Natural killer cell (primary cell): ENCODE data around the gene E4F1. TPM values are rescaled to one million over a fixed set of nuclear protein-coding genes. Genes with fewer than 3 reads are reported as not detected.

Source experiments
- ATAC-seq, 3 donors: fragments of 150-1000 bp in 2 of 3; fragments of 200-7000 bp in 1 of 3; cut with Tn5 transposase; 1 replicate in 1 of 3; 2 replicates in 2 of 3; pipeline ENCODE4 v1.10.0; 2021; ENCODE audit warnings: mild to moderate bottlenecking in 2 of 3, moderate library complexity in 2 of 3
- DNase-seq, 2 donors: peaks; one replicate each; pipeline versions ENCODE4 v3.0.0 to v3.0.0-alpha.2; 2013 to 2021; ENCODE audit warnings: mixed read lengths in 1 of 2
- H3K27ac ChIP-seq: one replicate; pipeline ENCODE4 v1.5.1; 2013; ENCODE audit warnings: mild to moderate bottlenecking, low read length
- H3K27me3 ChIP-seq: one replicate; pipeline ENCODE4 v1.6.1; 2013; ENCODE audit warnings: low read length; ENCODE audit not compliant: control insufficient read depth, insufficient read depth
- H3K36me3 ChIP-seq: one replicate; pipeline ENCODE4 v1.6.1; 2013; ENCODE audit warnings: low read length; ENCODE audit not compliant: control insufficient read depth, insufficient read depth
- H3K4me1 ChIP-seq: one replicate; pipeline ENCODE4 v1.6.1; 2013; ENCODE audit warnings: low read length; ENCODE audit not compliant: control insufficient read depth, insufficient read depth
- H3K4me3 ChIP-seq: one replicate; pipeline ENCODE4 v1.5.1; 2013; ENCODE audit warnings: low read length
- H3K9me3 ChIP-seq: one replicate; pipeline ENCODE4 v1.6.1; 2013; ENCODE audit warnings: low read length; ENCODE audit not compliant: control insufficient read depth, insufficient read depth
- H3K27ac Mint-ChIP-seq, 2 donors: one replicate each; pipeline ENCODE4 v1.8.0; 2022; ENCODE audit warnings: mild to moderate bottlenecking in 2 of 2, mixed read lengths in 2 of 2, moderate library complexity in 1 of 2
- H3K27me3 Mint-ChIP-seq, 2 donors: one replicate each; pipeline ENCODE4 v1.8.0; 2022; ENCODE audit warnings: low read depth in 2 of 2, mixed read lengths in 2 of 2
- H3K36me3 Mint-ChIP-seq: one replicate; pipeline ENCODE4 v1.8.0; 2022; ENCODE audit warnings: mixed read lengths
- H3K4me1 Mint-ChIP-seq, 2 donors: one replicate each; pipeline ENCODE4 v1.8.0; 2022; ENCODE audit warnings: mixed read lengths in 2 of 2
- H3K4me3 Mint-ChIP-seq: one replicate; pipeline ENCODE4 v1.8.0; 2022; ENCODE audit warnings: mild to moderate bottlenecking, moderate library complexity, mixed read lengths
- H3K9me3 Mint-ChIP-seq, 2 donors: one replicate each; pipeline ENCODE4 v1.8.0; 2022; ENCODE audit warnings: mixed read lengths in 2 of 2
- CTCF ChIP-seq: fragments of 200-600 bp; IDR thresholded peaks from one replicate; pipeline ENCODE4 v1.8.0; 2022; ENCODE audit warnings: antibody characterized with exemption
- WGBS: methylation state at CpG from one replicate; pipeline ENCODE4 v1.1.7; 2013; ENCODE audit warnings: missing lambda C conversion rate; ENCODE audit not compliant: insufficient coverage; 5-methylcytosine and 5-hydroxymethylcytosine counted together
- intact Hi-C: fragments of 100-400 bp; cut with micrococcal nuclease; formaldehyde crosslinking; loops from one replicate; pipeline ENCODE4 v1.14.2; 2022
- total RNA-seq, 4 donors: library from RNA; stranded (reverse); fragments of 120-200 nt in 1 of 4; gene quantifications; one replicate each; pipeline versions ENCODE4 v1.2.3 to v1.2.4, GENCODE V29; 2013 to 2022

E4F1 gene
- total RNA-seq, 3 donors from 2014 or later (not counting 1 experiment from before 2014, with no cell fraction given) = 43.6 to 45.7 (median 45.7) TPM

GRCh38 chr16:2284001-2284770, 60.8 kb downstream of the E4F1 start:
- H3K27ac Mint-ChIP-seq = no peak overlapping the region

GRCh38 chr16:2284797-2285576, 61.6 kb downstream of the E4F1 start:
- Histone ChIP-seq H3K9me3 (no peaks in the 10 kb centered on the region), H3K4me3 (no peak overlapping the region), H3K27ac (no peak overlapping the region), H3K36me3 (peaks cover 4% of the 10 kb centered on the region), H3K4me1 (no peaks in the 10 kb centered on the region), H3K27me3 (no peaks in the 10 kb centered on the region)
- H3K9me3 Mint-ChIP-seq = no peaks in the 10 kb centered on the region
- ATAC-seq (no peak), DNase-seq (no peak)
- no peak for TF ChIP-seq CTCF
- intact Hi-C loops = no loop called here
- no peak overlapping the region for H3K27ac Mint-ChIP-seq
- H3K4me1 Mint-ChIP-seq = no peaks in the 10 kb centered on the region
- no peaks in the 10 kb centered on the region for H3K27me3 Mint-ChIP-seq
- H3K4me3 Mint-ChIP-seq = no peak overlapping the region
- 93% methylated on average over 35 of the region's 35 CpGs for WGBS
- no peaks in the 10 kb centered on the region for H3K36me3 Mint-ChIP-seq

More at GRCh38 chr16:2284001-2284770, 60.8 kb downstream of the E4F1 start:
- H3K36me3 Mint-ChIP-seq = no peaks in the 10 kb centered on the region
- WGBS = 93% methylated on average over 35 of the region's 37 CpGs
- H3K4me1 ChIP-seq = no peaks in the 10 kb centered on the region
- no peak overlapping the region for H3K4me3 Mint-ChIP-seq
- no peaks in the 10 kb centered on the region for H3K4me1 Mint-ChIP-seq
- no peak for TF ChIP-seq CTCF
- no peaks in the 10 kb centered on the region for H3K9me3 Mint-ChIP-seq
- H3K27me3 Mint-ChIP-seq = no peaks in the 10 kb centered on the region
- intact Hi-C loops = no loop called here
- no peaks in the 10 kb centered on the region for H3K9me3 ChIP-seq
- ATAC-seq (no peak), DNase-seq (no peak)
- H3K36me3 ChIP-seq = peaks cover 4% of the 10 kb centered on the region
- H3K4me3 ChIP-seq = no peak overlapping the region
- H3K27me3 ChIP-seq = no peaks in the 10 kb centered on the region
- H3K27ac ChIP-seq = no peak overlapping the region

Other genes starting within 250 kb of the E4F1 start
- gene NOXO1, start 242.1 kb upstream of the E4F1 start, total RNA-seq = not detected
- gene GFER, start 239.4 kb upstream of the E4F1 start, total RNA-seq = 10 to 100 TPM; 23.8 to 29.5 (median 24.6) TPM
- gene SYNGR3, start 233.6 kb upstream of the E4F1 start, total RNA-seq = 10 to 100 TPM; 10.3 to 19.3 (median 19.1) TPM
- 10 to 100 TPM; 56.1 to 71.6 (median 58.2) TPM for gene ZNF598, start 213.8 kb upstream of the E4F1 start, total RNA-seq
- under 1 TPM in 1 of 3 donors, not detected in 2; 0.80 TPM for gene NPW, start 203.8 kb upstream of the E4F1 start, total RNA-seq
- 1 to 10 TPM; 4.3 to 7.1 (median 5.6) TPM for gene NHERF2, start 196.7 kb upstream of the E4F1 start, total RNA-seq
- gene NTHL1, start 175.8 kb upstream of the E4F1 start, total RNA-seq = 10 to 100 TPM in 1 of 3 donors, 1 to 10 TPM in 2; 8.7 to 12.9 (median 9.7) TPM
- 100 to 1,000 TPM; 135 to 197 (median 161) TPM for gene TSC2, start 175.6 kb upstream of the E4F1 start, total RNA-seq
- gene PKD1, start 87.7 kb upstream of the E4F1 start, total RNA-seq = 100 to 1,000 TPM in 1 of 3 donors, 10 to 100 TPM in 2; 87.0 to 105 (median 99.1) TPM
- under 1 TPM in 2 of 3 donors, not detected in 1; 0.27 to 0.28 TPM for gene RAB26, start 75.0 kb upstream of the E4F1 start, total RNA-seq
- gene TRAF7, start 67.8 kb upstream of the E4F1 start, total RNA-seq = 10 to 100 TPM; 29.3 to 39.1 (median 37.3) TPM
- gene CASKIN1, start 27.0 kb upstream of the E4F1 start, total RNA-seq = not detected
- gene MLST8, start 18.1 kb upstream of the E4F1 start, total RNA-seq = 10 to 100 TPM; 19.7 to 30.2 (median 27.8) TPM
- 1 to 10 TPM; 3.2 to 5.2 (median 3.6) TPM for gene BRICD5, start 12.7 kb upstream of the E4F1 start, total RNA-seq
- gene PGP, start 8.8 kb upstream of the E4F1 start, total RNA-seq = 10 to 100 TPM in 2 of 3 donors, 1 to 10 TPM in 1; 9.7 to 12.8 (median 12.4) TPM
- 1 to 10 TPM in 1 of 3 donors, under 1 TPM in 2; 0.19 to 1.4 (median 0.77) TPM for gene DNASE1L2, start 12.9 kb downstream of the E4F1 start, total RNA-seq
- 10 to 100 TPM; 14.6 to 19.2 (median 19.0) TPM for gene ECI1, start 28.0 kb downstream of the E4F1 start, total RNA-seq
- 100 to 1,000 TPM; 269 to 284 (median 273) TPM for gene RNPS1, start 44.5 kb downstream of the E4F1 start, total RNA-seq
- gene ABCA3, start 117.1 kb downstream of the E4F1 start, total RNA-seq = 10 to 100 TPM; 12.2 to 17.5 (median 16.6) TPM
- gene CCNF, start 205.9 kb downstream of the E4F1 start, total RNA-seq = 10 to 100 TPM in 1 of 3 donors, 1 to 10 TPM in 2; 7.5 to 14.2 (median 8.4) TPM
- 1 to 10 TPM in 1 of 3 donors, under 1 TPM in 2; 0.47 to 2.2 (median 0.55) TPM for gene TEDC2, start 236.5 kb downstream of the E4F1 start, total RNA-seq
- gene NTN3, start 247.7 kb downstream of the E4F1 start, total RNA-seq = not detected